Lower leg skin (tissue), 4 donors: ENCODE results near the gene CDK5. TPM values are rescaled to one million over a fixed set of nuclear protein-coding genes. Genes with fewer than 3 reads are reported as not detected.

ENCODE experiments used
- DNase-seq, 2 donors: peaks; one replicate each; pipeline ENCODE4 v3.0.0-alpha.2; 2019; ENCODE audit warnings: low spot score in 2 of 2
- H3K4me3 ChIP-seq: fragments of 200-600 bp; sonication (generic); 2 replicates; pipeline ENCODE4 v1.5.1; 2017; ENCODE audit warnings: mild to moderate bottlenecking, low read depth; ENCODE audit not compliant: poor library complexity, severe bottlenecking
- POLR2A ChIP-seq, 2 donors: fragments of 450-650 bp; IDR thresholded peaks; one replicate each; pipeline ENCODE4 v1.6.1; 2016 to 2017; ENCODE audit warnings: antibody characterized with exemption in 2 of 2, mild to moderate bottlenecking in 1 of 2, moderate library complexity in 1 of 2
- WGBS, 2 donors: methylation state at CpG; one replicate each; pipeline ENCODE4 v1.1.5; 2018; 5-methylcytosine and 5-hydroxymethylcytosine counted together
- intact Hi-C: fragments of 100-400 bp; cut with DNase I; formaldehyde crosslinking; loops from one replicate; pipeline ENCODE4 v1.15.0; 2023; ENCODE audit warnings: low total_unique reads
- total RNA-seq, 4 donors: library from RNA; depleted of rRNA; stranded (reverse); fragments of >200 nt; gene quantifications; one replicate each; pipeline ENCODE4 v1.1.0, GENCODE V29; 2016
- TF ChIP-seq, protein P1 (sequence below), 3 donors: fragments of 450-650 bp; IDR thresholded peaks; one replicate each; pipeline ENCODE4 v1.5.1; 2016; ENCODE audit warnings: antibody characterized with exemption in 3 of 3, mild to moderate bottlenecking in 3 of 3, moderate library complexity in 2 of 3

The CDK5 gene
- total RNA-seq, 4 donors from 2014 or later, result 3.9 to 13.7 (median 7.2) TPM

DNA sequence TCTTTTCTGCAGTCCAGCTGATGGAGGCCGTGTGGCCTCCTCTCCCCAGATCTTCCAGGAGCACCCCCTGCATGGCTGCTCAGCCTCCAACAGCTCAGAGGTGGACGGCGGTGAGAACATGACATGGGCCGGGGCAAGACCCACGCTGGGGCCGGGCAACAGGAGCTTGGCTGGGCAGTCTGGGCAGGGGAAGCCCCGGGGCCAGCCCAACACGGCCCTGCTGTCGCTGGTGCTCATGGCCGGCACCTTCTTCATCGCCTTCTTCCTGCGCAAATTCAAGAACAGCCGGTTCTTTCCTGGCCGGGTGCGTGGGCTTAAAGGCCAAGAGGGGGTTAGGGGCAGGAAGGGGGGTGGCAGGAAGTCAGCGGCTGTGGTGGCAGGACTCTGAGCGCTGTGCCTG is 16.3 kb upstream of the CDK5 start:
- no peak for DNase-seq
- intact Hi-C loops, result no loop called here
- WGBS, 2 donors, result 85 to 86% methylated on average over 17 of the region's 17 CpGs

DNA sequence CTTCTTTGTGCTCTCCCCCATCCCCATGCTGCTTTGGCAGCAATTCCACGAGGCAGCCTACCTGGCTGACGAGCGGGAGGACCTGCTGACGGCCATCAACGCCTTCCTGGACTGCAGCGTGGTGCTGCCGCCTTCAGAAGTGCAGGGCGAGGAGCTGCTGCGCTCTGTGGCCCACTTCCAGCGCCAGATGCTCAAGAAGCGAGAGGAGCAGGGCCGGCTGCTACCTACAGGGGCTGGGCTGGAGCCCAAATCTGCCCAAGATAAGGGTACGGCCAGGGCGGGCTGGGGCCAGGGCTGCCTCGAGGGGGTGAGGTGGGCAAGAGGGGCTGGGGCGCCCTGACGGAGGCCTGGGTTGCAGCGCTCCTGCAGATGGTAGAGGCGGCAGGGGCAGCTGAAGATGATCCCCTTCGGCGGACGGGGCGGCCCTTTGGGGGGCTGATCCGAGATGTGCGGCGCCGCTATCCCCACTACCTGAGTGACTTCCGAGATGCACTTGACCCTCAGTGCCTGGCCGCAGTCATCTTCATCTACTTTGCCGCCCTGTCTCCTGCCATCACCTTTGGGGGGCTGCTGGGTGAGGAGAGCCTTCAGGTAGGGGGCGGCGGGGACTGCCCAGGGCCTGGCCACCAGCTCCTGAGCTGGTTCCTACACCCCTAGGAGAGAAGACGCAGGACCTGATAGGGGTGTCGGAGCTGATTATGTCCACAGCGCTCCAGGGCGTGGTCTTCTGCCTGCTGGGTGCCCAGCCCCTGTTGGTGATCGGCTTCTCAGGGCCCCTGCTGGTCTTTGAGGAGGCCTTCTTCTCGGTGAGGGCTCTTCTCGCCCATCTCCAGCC is 13.6 kb upstream of the CDK5 start:
- no peak for DNase-seq
- intact Hi-C loops, result no loop called here
- 92 to 93% methylated on average over 39 of the region's 39 CpGs for WGBS, 2 donors
- TF ChIP-seq, protein P1, sequence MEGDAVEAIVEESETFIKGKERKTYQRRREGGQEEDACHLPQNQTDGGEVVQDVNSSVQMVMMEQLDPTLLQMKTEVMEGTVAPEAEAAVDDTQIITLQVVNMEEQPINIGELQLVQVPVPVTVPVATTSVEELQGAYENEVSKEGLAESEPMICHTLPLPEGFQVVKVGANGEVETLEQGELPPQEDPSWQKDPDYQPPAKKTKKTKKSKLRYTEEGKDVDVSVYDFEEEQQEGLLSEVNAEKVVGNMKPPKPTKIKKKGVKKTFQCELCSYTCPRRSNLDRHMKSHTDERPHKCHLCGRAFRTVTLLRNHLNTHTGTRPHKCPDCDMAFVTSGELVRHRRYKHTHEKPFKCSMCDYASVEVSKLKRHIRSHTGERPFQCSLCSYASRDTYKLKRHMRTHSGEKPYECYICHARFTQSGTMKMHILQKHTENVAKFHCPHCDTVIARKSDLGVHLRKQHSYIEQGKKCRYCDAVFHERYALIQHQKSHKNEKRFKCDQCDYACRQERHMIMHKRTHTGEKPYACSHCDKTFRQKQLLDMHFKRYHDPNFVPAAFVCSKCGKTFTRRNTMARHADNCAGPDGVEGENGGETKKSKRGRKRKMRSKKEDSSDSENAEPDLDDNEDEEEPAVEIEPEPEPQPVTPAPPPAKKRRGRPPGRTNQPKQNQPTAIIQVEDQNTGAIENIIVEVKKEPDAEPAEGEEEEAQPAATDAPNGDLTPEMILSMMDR (IDR thresholded peaks at IDR 0.05), result no peak
- TF ChIP-seq POLR2A (IDR thresholded peaks at IDR 0.05), result no peak
- no peak overlapping the region for H3K4me3 ChIP-seq

More for the DNA sequence above, 16.3 kb upstream of the CDK5 start:
- no peak overlapping the region for H3K4me3 ChIP-seq
- TF ChIP-seq POLR2A (IDR thresholded peaks at IDR 0.05), result no peak
- TF ChIP-seq, protein P1 (IDR thresholded peaks at IDR 0.05), result no peak

DNA sequence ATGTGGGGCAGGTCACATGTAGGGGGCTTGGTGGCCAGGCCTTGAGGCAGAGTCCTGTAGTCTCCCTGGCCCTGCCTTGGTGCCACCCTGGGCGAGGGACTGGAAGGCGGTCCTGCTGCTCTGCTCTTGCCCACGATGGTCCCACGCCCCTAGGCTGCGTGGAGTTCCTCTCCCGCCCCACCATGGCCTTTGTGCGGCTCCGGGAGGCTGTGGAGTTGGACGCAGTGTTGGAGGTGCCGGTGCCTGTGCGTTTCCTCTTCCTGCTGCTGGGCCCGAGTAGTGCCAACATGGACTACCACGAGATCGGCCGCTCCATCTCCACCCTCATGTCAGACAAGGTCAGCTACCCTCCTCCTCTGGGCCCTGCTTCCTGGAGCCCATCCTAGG is 12.9 kb upstream of the CDK5 start:
- TF ChIP-seq, protein P1 (IDR thresholded peaks at IDR 0.05), result no peak
- TF ChIP-seq POLR2A (IDR thresholded peaks at IDR 0.05), result no peak
- intact Hi-C loops, result no loop called here
- DNase-seq, result no peak
- no peak overlapping the region for H3K4me3 ChIP-seq
- WGBS, 2 donors, result 78 to 97% methylated on average over 6 to 15 of the region's 15 CpGs

DNA sequence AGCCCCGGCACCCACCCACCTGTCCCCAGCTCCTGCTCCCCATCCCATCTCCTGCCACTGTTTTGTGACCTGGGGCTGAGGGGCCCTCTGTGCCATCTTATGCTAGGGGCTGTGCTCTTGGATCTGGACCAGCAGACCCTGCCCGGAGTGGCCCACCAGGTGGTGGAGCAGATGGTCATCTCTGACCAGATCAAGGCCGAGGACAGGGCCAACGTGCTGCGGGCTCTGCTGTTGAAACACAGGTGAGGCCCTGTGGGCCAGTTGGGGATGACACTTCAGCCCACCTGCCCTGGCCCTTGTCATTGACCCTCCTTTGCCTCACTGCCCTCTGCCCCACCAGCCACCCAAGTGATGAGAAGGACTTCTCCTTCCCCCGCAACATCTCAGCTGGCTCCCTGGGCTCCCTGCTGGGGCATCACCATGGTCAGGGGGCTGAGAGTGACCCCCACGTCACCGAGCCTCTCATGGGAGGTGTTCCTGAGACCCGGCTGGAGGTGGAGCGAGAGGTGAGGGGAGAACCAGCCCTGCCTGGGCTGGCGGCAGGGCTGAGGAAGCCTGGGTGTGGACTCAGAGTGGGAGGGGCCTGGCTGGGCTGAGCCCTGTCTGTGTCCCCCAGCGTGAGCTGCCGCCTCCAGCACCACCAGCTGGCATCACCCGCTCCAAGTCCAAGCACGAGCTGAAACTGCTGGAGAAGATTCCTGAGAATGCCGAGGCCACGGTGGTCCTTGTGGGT is 12.3 kb upstream of the CDK5 start:
- no peak for TF ChIP-seq POLR2A (IDR thresholded peaks at IDR 0.05)
- TF ChIP-seq, protein P1 (IDR thresholded peaks at IDR 0.05), result no peak
- H3K4me3 ChIP-seq, result no peak overlapping the region
- 73 to 89% methylated on average over 10 to 16 of the region's 17 CpGs for WGBS, 2 donors
- DNase-seq, result no peak
- intact Hi-C loops, result no loop called here

DNA sequence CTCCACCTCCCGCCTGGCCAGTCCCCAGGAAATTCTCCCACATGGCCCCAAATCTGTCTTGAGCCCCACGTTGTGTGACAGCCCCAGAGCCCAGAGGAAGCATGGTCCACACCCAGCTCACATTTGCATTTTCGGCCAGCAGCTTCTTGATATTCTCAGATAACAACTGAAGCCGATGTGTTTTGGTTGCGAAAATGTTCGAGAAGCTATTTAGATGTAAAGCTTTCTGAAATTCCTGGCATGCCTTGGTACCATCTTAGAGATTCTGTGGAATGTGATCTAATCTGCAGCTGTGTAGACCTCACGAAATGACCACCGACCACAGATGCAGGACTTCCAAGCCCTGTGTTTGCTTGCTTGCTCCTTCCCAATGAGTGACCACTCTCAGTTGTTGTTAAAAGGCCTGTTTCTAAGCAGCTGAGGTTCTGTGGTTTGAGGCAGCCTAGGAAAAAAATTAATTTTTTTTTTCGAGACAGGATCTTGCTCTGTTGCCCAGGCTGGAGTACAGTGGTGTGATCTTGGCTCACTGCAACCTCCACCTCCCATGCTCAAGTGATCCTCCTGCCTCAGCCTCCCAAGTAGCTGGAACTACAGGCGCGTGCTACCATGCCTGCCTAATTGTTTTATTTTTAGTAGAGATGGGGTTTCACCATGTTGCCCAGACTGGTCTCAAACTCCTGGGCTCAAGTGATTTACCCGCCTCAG is 10.5 kb upstream of the CDK5 start:
- TF ChIP-seq POLR2A (IDR thresholded peaks at IDR 0.05), result no peak
- TF ChIP-seq, protein P1 (IDR thresholded peaks at IDR 0.05), result no peak
- no peak overlapping the region for H3K4me3 ChIP-seq
- intact Hi-C loops, result no loop called here
- 83 to 88% methylated on average over 12 of the region's 12 CpGs for WGBS, 2 donors
- DNase-seq, result no peak
